Measurements from ENCODE around the gene SLC43A3. TPM values are rescaled to one million over a fixed set of nuclear protein-coding genes. Genes with fewer than 3 reads are reported as not detected.
A peak's percentile ranks its signal among the peaks of the same experiment; 100 is the strongest.

SLC43A3 gene
- 10.5 and 19.3 TPM in 2 replicates for total RNA-seq
- 13.5 and 20.7 TPM in 2 replicates for polyA plus RNA-seq

GRCh38 chr11:57426929-57427726, at the start of gene SLC43A3:
TSS of gene SLC43A3 (minus strand) at chr11:57427121. CDS start at chr11:57426172, 949 bp downstream.
- Histone ChIP-seq H3K27ac (peak within 1 kb of the TSS; percentile 86), H3K9me3 (ENCODE audit: low read depth) (no peaks in the 10 kb centered on the region), H3K4me2 (peak within 1 kb of the TSS; percentile 85), H3K9me2 (replicated peaks; ENCODE audit: insufficient read depth) (no peaks in the 10 kb centered on the region), H4K20me1 (ENCODE audit: insufficient read depth, poor library complexity, severe bottlenecking) (no peaks in the 10 kb centered on the region), H3K36me3 (replicated peaks; ENCODE audit: insufficient read depth, low read depth) (no peaks in the 10 kb centered on the region), H3K79me2 (no peaks in the 10 kb centered on the region), H3K4me1 (ENCODE audit: insufficient read depth) (peaks cover 16% of the 10 kb centered on the region), H2AFZ (peak within 1 kb of the TSS; percentile 84), H3K4me3 (peak within 1 kb of the TSS; percentile 55), H3K27me3 (no peaks in the 10 kb centered on the region)
- TF ChIP-seq CTCF (IDR thresholded peaks at IDR 0.05; ENCODE audit: poor library complexity) (no peak), EZH2phosphoT487 (IDR thresholded peaks at IDR 0.05; ENCODE audit: low read depth, severe bottlenecking, unreplicated experiment) (no peak), EZH2 (IDR thresholded peaks at IDR 0.05; ENCODE audit: borderline replicate concordance) (no peak)
- 15% methylated on average over 29 of the region's 39 CpGs for WGBS (ENCODE audit: low lambda C conversion rate, missing lambda C conversion rate)
- peak; percentile 61 for DNase-seq (ENCODE audit: low spot score)

DNA sequence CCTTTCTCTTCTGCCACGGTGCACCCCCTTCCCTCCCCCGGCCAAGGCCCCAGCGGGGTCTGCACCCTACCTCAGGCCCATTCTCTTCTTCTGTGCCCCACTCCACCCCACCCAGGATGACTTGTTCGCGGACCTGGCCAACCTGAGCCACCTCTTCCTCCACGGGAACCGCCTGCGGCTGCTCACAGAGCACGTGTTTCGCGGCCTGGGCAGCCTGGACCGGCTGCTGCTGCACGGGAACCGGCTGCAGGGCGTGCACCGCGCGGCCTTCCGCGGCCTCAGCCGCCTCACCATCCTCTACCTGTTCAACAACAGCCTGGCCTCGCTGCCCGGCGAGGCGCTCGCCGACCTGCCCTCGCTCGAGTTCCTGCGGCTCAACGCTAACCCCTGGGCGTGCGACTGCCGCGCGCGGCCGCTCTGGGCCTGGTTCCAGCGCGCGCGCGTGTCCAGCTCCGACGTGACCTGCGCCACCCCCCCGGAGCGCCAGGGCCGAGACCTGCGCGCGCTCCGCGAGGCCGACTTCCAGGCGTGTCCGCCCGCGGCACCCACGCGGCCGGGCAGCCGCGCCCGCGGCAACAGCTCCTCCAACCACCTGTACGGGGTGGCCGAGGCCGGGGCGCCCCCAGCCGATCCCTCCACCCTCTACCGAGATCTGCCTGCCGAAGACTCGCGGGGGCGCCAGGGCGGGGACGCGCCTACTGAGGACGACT, 49.3 kb upstream of the SLC43A3 start:
- Histone ChIP-seq H3K27ac (no peak overlapping the region), H2AFZ (peak overlapping the region; percentile 63), H3K4me3 (no peak overlapping the region), H3K27me3 (peaks cover 64% of the 10 kb centered on the region), H3K4me1 (ENCODE audit: insufficient read depth) (peaks cover 10% of the 10 kb centered on the region), H3K4me2 (peak overlapping the region; percentile 91), H3K9me2 (replicated peaks; ENCODE audit: insufficient read depth) (no peaks in the 10 kb centered on the region), H3K9me3 (ENCODE audit: low read depth) (no peaks in the 10 kb centered on the region), H4K20me1 (ENCODE audit: insufficient read depth, poor library complexity, severe bottlenecking) (no peaks in the 10 kb centered on the region), H3K79me2 (no peaks in the 10 kb centered on the region), H3K36me3 (replicated peaks; ENCODE audit: insufficient read depth, low read depth) (no peaks in the 10 kb centered on the region)
- peak; percentile 60 for DNase-seq (ENCODE audit: low spot score)
- TF ChIP-seq EZH2 (IDR thresholded peaks at IDR 0.05; ENCODE audit: borderline replicate concordance), result peak; percentile 76
- peak; percentile 46 for TF ChIP-seq EZH2phosphoT487 (IDR thresholded peaks at IDR 0.05; ENCODE audit: low read depth, severe bottlenecking, unreplicated experiment)
- TF ChIP-seq CTCF (IDR thresholded peaks at IDR 0.05; ENCODE audit: poor library complexity), result no peak
- 3% methylated on average over 73 of the region's 80 CpGs for WGBS (ENCODE audit: low lambda C conversion rate, missing lambda C conversion rate)

DNA sequence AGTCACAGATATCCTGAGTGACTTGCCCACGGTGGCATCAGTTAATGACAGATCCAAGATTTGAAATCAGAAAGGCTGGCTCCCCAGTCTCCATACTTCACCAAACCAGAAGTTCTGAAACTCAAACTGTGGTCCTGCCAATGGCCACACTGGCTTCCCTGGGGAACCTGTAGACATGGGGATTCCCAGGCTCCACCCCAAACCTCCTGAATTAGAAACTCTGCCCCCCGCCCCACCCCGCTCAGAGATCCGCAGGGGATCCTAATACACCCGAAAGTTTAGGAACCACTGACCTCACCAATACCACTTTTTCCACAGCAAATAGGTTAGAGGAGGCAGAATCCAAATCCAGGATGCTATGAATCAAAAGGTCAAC, 48.7 kb upstream of the SLC43A3 start:
- DNase-seq (ENCODE audit: low spot score), result no peak
- Histone ChIP-seq H3K79me2 (no peaks in the 10 kb centered on the region), H3K27me3 (peaks cover 59% of the 10 kb centered on the region), H3K36me3 (replicated peaks; ENCODE audit: insufficient read depth, low read depth) (no peaks in the 10 kb centered on the region), H3K9me2 (replicated peaks; ENCODE audit: insufficient read depth) (no peaks in the 10 kb centered on the region), H2AFZ (no peak overlapping the region), H3K4me3 (no peak overlapping the region), H3K4me1 (ENCODE audit: insufficient read depth) (peaks cover 10% of the 10 kb centered on the region), H4K20me1 (ENCODE audit: insufficient read depth, poor library complexity, severe bottlenecking) (no peaks in the 10 kb centered on the region), H3K27ac (no peak overlapping the region), H3K4me2 (peak overlapping the region; percentile 91), H3K9me3 (ENCODE audit: low read depth) (no peaks in the 10 kb centered on the region)
- WGBS (ENCODE audit: low lambda C conversion rate, missing lambda C conversion rate), result 75% methylated on average over 5 of the region's 5 CpGs
- TF ChIP-seq EZH2 (IDR thresholded peaks at IDR 0.05; ENCODE audit: borderline replicate concordance) (no peak), CTCF (IDR thresholded peaks at IDR 0.05; ENCODE audit: poor library complexity) (no peak), EZH2phosphoT487 (IDR thresholded peaks at IDR 0.05; ENCODE audit: low read depth, severe bottlenecking, unreplicated experiment) (no peak)

Measured in hepatocyte (in vitro differentiated cells).